Stimulated activated naive CD8-positive, alpha-beta T cell treated with anti-CD3 and anti-CD28 coated beads, Interleukin-15, amount 100 ng/mL, for 72 hours (primary cell): ENCODE results near the gene PKP4.

Source experiments
- ATAC-seq: fragments of 150-1000 bp; cut with Tn5 transposase; 2 replicates; pipeline ENCODE4 v1.10.0; 2021; ENCODE audit warnings: mild to moderate bottlenecking, moderate library complexity
- DNase-seq, 2 donors: peaks; one replicate each; pipeline ENCODE4 v3.0.0; 2021 to 2022
- H3K27ac Mint-ChIP-seq, 2 donors: one replicate each; pipeline ENCODE4 v1.8.0; 2022; ENCODE audit warnings: mild to moderate bottlenecking in 2 of 2, mixed read lengths in 2 of 2, moderate library complexity in 2 of 2
- H3K27me3 Mint-ChIP-seq: one replicate; pipeline ENCODE4 v1.8.0; 2022; ENCODE audit warnings: mixed read lengths
- H3K4me1 Mint-ChIP-seq: one replicate; pipeline ENCODE4 v1.8.0; 2022; ENCODE audit warnings: mild to moderate bottlenecking, mixed read lengths
- H3K4me3 Mint-ChIP-seq, 2 donors: one replicate each; pipeline ENCODE4 v1.8.0; 2022; ENCODE audit warnings: mild to moderate bottlenecking in 2 of 2, mixed read lengths in 2 of 2, moderate library complexity in 1 of 2
- H3K9me3 Mint-ChIP-seq, 2 donors: one replicate each; pipeline ENCODE4 v1.8.0; 2022; ENCODE audit warnings: mixed read lengths in 2 of 2

The PKP4 gene

GRCh38 chr2:158539176-158540005 is 82.6 kb downstream of the PKP4 start:
- no peak for DNase-seq
- Mint-ChIP-seq H3K9me3 (no peaks in the 10 kb centered on the region), H3K27ac (no peak overlapping the region), H3K27me3 (no peaks in the 10 kb centered on the region), H3K4me1 (no peaks in the 10 kb centered on the region), H3K4me3 (no peak overlapping the region)
- no peak for ATAC-seq

DNA sequence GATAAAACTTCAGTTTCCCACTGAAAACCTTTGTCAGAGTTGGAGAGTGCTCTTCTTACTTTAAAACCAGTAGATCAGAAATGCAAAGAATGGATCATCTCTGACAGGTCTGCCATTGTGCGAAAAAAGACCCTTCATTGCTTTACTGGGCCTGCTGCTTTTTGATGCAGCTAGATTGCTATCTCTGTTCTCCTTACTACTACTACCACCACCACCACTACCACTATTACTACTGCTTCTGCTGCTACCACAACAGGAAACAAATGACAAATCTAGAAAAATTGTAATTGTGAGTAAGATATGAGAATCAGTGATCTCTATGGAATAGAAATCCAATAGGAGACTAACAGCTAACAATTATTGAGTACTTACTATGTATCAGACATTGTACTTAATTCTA is 85.8 kb downstream of the PKP4 start:
- Mint-ChIP-seq H3K4me3 (no peak overlapping the region), H3K27ac (no peak overlapping the region), H3K27me3 (no peaks in the 10 kb centered on the region), H3K9me3 (no peaks in the 10 kb centered on the region), H3K4me1 (peaks cover 6% of the 10 kb centered on the region)
- ATAC-seq (no peak), DNase-seq (no peak)

GRCh38 chr2:158543957-158544356 is 87.2 kb downstream of the PKP4 start:
- H3K4me3 Mint-ChIP-seq, result no peak overlapping the region
- H3K27ac Mint-ChIP-seq, result no peak overlapping the region
- no peak for ATAC-seq
- H3K4me1 Mint-ChIP-seq, result peaks cover 6% of the 10 kb centered on the region
- DNase-seq, result no peak
- H3K9me3 Mint-ChIP-seq, result no peaks in the 10 kb centered on the region
- no peaks in the 10 kb centered on the region for H3K27me3 Mint-ChIP-seq

DNA sequence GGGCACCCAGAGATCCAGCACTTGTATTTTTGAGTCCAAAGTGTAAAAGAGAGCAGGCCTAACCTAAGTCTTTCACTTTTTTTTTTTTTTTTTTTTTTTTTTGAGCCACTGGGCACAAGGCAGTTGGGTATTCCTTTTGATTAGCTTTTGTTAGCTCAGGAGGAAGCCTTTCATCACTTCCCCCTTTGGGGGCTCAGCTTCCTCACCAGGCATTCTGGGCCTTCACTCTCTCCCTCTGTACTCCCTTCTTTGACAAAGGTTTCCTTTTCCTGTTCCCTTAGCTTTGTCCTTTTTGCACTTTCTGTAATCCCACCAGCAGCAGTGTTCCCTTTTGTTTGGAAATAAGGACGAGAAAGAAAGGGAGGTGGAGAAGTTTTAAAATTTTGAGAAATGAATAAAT is 88.2 kb downstream of the PKP4 start:
- Mint-ChIP-seq H3K4me1 (peaks cover 6% of the 10 kb centered on the region), H3K4me3 (no peak overlapping the region), H3K27me3 (no peaks in the 10 kb centered on the region), H3K9me3 (no peaks in the 10 kb centered on the region), H3K27ac (no peak overlapping the region)
- ATAC-seq, result no peak
- no peak for DNase-seq

GRCh38 chr2:158546412-158547144 is 89.8 kb downstream of the PKP4 start:
- peaks cover 6% of the 10 kb centered on the region for H3K4me1 Mint-ChIP-seq
- no peaks in the 10 kb centered on the region for H3K27me3 Mint-ChIP-seq
- no peaks in the 10 kb centered on the region for H3K9me3 Mint-ChIP-seq
- H3K27ac Mint-ChIP-seq, result peak overlapping the region in 1 of 2 donors; percentile 58
- ATAC-seq (no peak), DNase-seq (no peak)
- no peak overlapping the region for H3K4me3 Mint-ChIP-seq

DNA sequence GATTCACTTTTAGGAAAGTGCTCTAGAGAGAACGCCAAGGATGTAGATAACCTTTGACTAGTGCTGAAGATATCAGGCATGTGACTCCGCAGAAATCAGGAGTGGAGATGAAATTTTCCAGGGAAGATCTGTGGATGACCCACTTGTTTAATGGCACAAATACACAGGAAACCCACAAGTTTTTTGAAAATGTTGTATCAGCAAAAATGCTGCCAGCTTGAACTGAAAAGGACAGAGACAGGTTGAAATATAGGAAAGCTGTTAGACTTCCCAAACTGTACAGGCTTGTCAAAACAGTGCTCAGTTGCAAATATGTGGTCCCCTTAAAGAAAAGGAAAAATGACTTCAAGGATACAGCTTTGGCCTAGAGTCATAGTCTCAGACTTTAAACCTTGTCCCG is 96.5 kb downstream of the PKP4 start:
- Mint-ChIP-seq H3K4me1 (no peaks in the 10 kb centered on the region), H3K27me3 (no peaks in the 10 kb centered on the region), H3K27ac (no peak overlapping the region), H3K9me3 (no peaks in the 10 kb centered on the region), H3K4me3 (no peak overlapping the region)
- DNase-seq (no peak), ATAC-seq (no peak)

- ATAC-seq (no peak), DNase-seq (no peak)
- Mint-ChIP-seq H3K4me3 (no peak overlapping the region), H3K27me3 (no peaks in the 10 kb centered on the region), H3K4me1 (no peaks in the 10 kb centered on the region), H3K27ac (no peak overlapping the region), H3K9me3 (no peaks in the 10 kb centered on the region)
Observed at GRCh38 chr2:158554996-158555395, 98.2 kb downstream of the PKP4 start.

- ATAC-seq (no peak), DNase-seq (no peak)
- H3K27ac Mint-ChIP-seq, result no peak overlapping the region
- no peaks in the 10 kb centered on the region for H3K4me1 Mint-ChIP-seq
- no peaks in the 10 kb centered on the region for H3K9me3 Mint-ChIP-seq
- no peaks in the 10 kb centered on the region for H3K27me3 Mint-ChIP-seq
- no peak overlapping the region for H3K4me3 Mint-ChIP-seq
Observed at GRCh38 chr2:158556124-158556523, 99.4 kb downstream of the PKP4 start.

- H3K27ac Mint-ChIP-seq, result no peak overlapping the region
- no peak overlapping the region for H3K4me3 Mint-ChIP-seq
- H3K27me3 Mint-ChIP-seq, result no peaks in the 10 kb centered on the region
- DNase-seq (no peak), ATAC-seq (no peak)
- H3K4me1 Mint-ChIP-seq, result no peaks in the 10 kb centered on the region
- no peaks in the 10 kb centered on the region for H3K9me3 Mint-ChIP-seq
Observed at GRCh38 chr2:158557752-158558151, 101.0 kb downstream of the PKP4 start.

- Mint-ChIP-seq H3K9me3 (no peaks in the 10 kb centered on the region), H3K4me1 (no peaks in the 10 kb centered on the region), H3K27me3 (no peaks in the 10 kb centered on the region), H3K27ac (no peak overlapping the region), H3K4me3 (no peak overlapping the region)
- ATAC-seq, result no peak
- DNase-seq, result no peak
Observed at GRCh38 chr2:158559252-158559651, 102.5 kb downstream of the PKP4 start.

GRCh38 chr2:158560259-158560658 is 103.5 kb downstream of the PKP4 start:
- no peak for DNase-seq
- Mint-ChIP-seq H3K9me3 (no peaks in the 10 kb centered on the region), H3K4me1 (no peaks in the 10 kb centered on the region), H3K4me3 (no peak overlapping the region), H3K27ac (no peak overlapping the region), H3K27me3 (no peaks in the 10 kb centered on the region)
- no peak for ATAC-seq

DNA sequence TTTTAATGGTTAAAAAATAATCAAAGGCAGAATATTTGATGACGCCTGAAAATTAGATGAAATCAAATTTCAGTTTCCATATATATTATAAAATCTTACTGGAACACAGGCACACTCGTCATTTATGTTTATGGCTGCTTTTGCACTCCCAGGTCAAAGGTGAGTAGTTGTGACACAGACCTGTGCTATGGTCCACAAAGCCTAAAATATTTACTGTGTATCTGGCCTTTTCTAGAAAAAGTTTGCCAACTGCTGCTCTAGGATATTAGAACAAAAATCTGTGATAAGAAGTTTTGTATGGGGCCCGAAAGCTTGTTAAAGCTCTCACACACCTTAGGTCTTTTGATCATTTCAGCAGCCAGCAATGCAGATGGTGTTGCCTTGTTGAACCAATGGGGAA is 104.3 kb downstream of the PKP4 start:
- no peak overlapping the region for H3K4me3 Mint-ChIP-seq
- no peak for ATAC-seq

GRCh38 chr2:158567208-158567607 is 110.5 kb downstream of the PKP4 start:
- ATAC-seq (no peak), DNase-seq (no peak)
- Mint-ChIP-seq H3K27me3 (no peaks in the 10 kb centered on the region), H3K4me1 (no peaks in the 10 kb centered on the region), H3K27ac (no peak overlapping the region), H3K9me3 (peaks cover 4 to 24% of the 10 kb centered on the region in 2 donors), H3K4me3 (no peak overlapping the region)

More for the DNA sequence above, 104.3 kb downstream of the PKP4 start:
- no peaks in the 10 kb centered on the region for H3K9me3 Mint-ChIP-seq
- no peaks in the 10 kb centered on the region for H3K27me3 Mint-ChIP-seq
- no peak for DNase-seq
- no peak overlapping the region for H3K27ac Mint-ChIP-seq
- H3K4me1 Mint-ChIP-seq, result no peaks in the 10 kb centered on the region

DNA sequence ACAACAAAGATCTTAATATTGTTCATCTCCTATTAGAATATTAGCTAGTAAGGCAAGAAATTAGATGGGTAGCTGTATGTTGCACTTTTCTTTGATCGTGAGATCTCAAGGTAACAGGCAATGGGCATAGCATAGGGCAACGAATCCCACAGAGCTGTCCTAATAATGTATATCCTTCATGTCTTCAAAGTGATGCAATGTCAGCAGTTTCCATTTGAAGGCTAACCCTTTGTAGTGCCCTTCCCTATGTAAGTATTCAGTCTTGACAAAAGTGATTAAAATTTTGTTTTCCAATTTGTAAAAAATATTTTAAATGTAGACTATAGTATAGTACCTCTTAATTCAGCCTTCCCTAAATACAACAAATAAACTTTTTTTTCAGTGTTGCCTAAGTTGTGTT is 112.5 kb downstream of the PKP4 start:
- DNase-seq (no peak), ATAC-seq (no peak)
- no peak overlapping the region for H3K27ac Mint-ChIP-seq
- H3K9me3 Mint-ChIP-seq, result peaks cover 4 to 24% of the 10 kb centered on the region in 2 donors
- no peak overlapping the region for H3K4me3 Mint-ChIP-seq
- no peaks in the 10 kb centered on the region for H3K4me1 Mint-ChIP-seq
- H3K27me3 Mint-ChIP-seq, result no peaks in the 10 kb centered on the region

GRCh38 chr2:158570869-158571268 is 114.1 kb downstream of the PKP4 start:
- no peaks in the 10 kb centered on the region for H3K4me1 Mint-ChIP-seq
- ATAC-seq, result no peak
- no peak overlapping the region for H3K27ac Mint-ChIP-seq
- H3K27me3 Mint-ChIP-seq, result no peaks in the 10 kb centered on the region
- DNase-seq, result no peak
- no peak overlapping the region for H3K4me3 Mint-ChIP-seq
- H3K9me3 Mint-ChIP-seq, result peaks cover 4 to 24% of the 10 kb centered on the region in 2 donors

DNA sequence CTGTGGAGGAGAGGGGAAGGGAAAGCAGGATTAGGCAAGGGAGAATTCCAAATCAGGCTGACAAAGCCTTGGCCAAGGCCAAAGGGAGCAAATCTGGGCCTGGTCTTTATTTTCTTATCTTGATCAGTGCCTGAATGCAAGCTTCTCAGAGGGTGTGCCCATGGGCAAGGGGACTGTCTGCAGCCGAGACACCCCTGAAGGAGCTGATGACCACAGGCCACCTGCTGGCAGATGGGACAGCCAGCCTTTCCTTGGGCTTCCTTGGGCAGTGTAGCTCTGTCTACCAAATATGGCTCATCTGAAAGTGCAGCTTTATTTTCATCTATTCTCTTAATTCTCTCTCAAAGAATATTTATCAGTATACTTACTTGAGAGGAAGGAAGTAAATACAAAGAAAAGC is 117.0 kb downstream of the PKP4 start:
- Mint-ChIP-seq H3K4me3 (no peak overlapping the region), H3K9me3 (peaks cover 0 to 15% of the 10 kb centered on the region in 2 donors), H3K27me3 (no peaks in the 10 kb centered on the region), H3K27ac (no peak overlapping the region), H3K4me1 (no peaks in the 10 kb centered on the region)
- ATAC-seq (no peak), DNase-seq (no peak)
